IMR-90 (cell line): Measurements from ENCODE around the gene CNNM2. TPM values are rescaled to one million over a fixed set of nuclear protein-coding genes. Genes with fewer than 3 reads are reported as not detected.

ENCODE experiments used
- ATAC-seq: fragments of 200-7000 bp; cut with Tn5 transposase; 2 replicates; pipeline ENCODE4 v1.9.1; 2020; ENCODE audit warnings: low read depth, mild to moderate bottlenecking, moderate library complexity
- BruUV-seq: library from RNA; stranded (reverse); fragments of 400-500 nt; replicated peaks from 2 replicates; lab custom pipeline; 2021; lab: Mats Ljungman, UMichigan
- CTCF ChIA-PET: fragments of 300-600 bp; formaldehyde crosslinking; extraction: SDS; loops from one replicate; lab custom pipeline; 2021; ENCODE audit warnings: antibody characterized with exemption; lab: Yijun Ruan, JAX
- POLR2A ChIA-PET: fragments of 300-600 bp; sonication (Branson Sonifier 250); formaldehyde crosslinking; loops from one replicate; lab custom pipeline; 2022; ENCODE audit warnings: antibody characterized with exemption; ENCODE audit not compliant: unreplicated experiment; lab: Charles Lee
- DNase-seq: peaks from one replicate; pipeline ENCODE4 v3.0.0; 2013
- H2AFZ ChIP-seq: replicated peaks from 2 replicates; pipeline ENCODE3; 2013; ENCODE audit warnings: low read length, mild to moderate bottlenecking; ENCODE audit not compliant: poor library complexity
- H2AK5ac ChIP-seq: 2 replicates; pipeline ENCODE4 v1.6.1; 2013; ENCODE audit warnings: low read depth, low read length, inconsistent platforms
- H2AK9ac ChIP-seq: replicated peaks from 2 replicates; pipeline ENCODE3; 2013; ENCODE audit warnings: mild to moderate bottlenecking, low read depth, low read length, moderate library complexity; ENCODE audit not compliant: poor library complexity
- H2BK120ac ChIP-seq: 2 replicates; pipeline ENCODE4 v1.6.1; 2013; ENCODE audit warnings: low read depth, low read length, inconsistent platforms
- H2BK15ac ChIP-seq: 3 replicates; pipeline ENCODE4 v1.6.1; 2013; ENCODE audit warnings: low read depth, low read length, inconsistent platforms
- H2BK20ac ChIP-seq: 2 replicates; pipeline ENCODE4 v1.6.1; 2013; ENCODE audit warnings: low read depth, mild to moderate bottlenecking, inconsistent platforms, low read length, moderate library complexity
- H2BK5ac ChIP-seq: 2 replicates; pipeline ENCODE4 v1.6.1; 2013; ENCODE audit warnings: mild to moderate bottlenecking, low read depth, low read length, inconsistent platforms; ENCODE audit not compliant: poor library complexity, severe bottlenecking
- H3K14ac ChIP-seq: replicated peaks from 2 replicates; pipeline ENCODE4 v1.6.1; 2013; ENCODE audit warnings: low read depth, low read length, inconsistent platforms
- H3K18ac ChIP-seq: 2 replicates; pipeline ENCODE4 v1.6.1; 2013; ENCODE audit warnings: low read depth, low read length, control low read depth
- H3K23ac ChIP-seq: 2 replicates; pipeline ENCODE4 v1.6.1; 2013; ENCODE audit warnings: low read depth, low read length, inconsistent platforms
- H3K27ac ChIP-seq: 2 replicates; pipeline ENCODE4 v1.5.1; 2013; ENCODE audit warnings: mild to moderate bottlenecking, control low read depth, low read length; ENCODE audit not compliant: insufficient read depth
- H3K27me3 ChIP-seq: 2 replicates; pipeline ENCODE4 v1.6.1; 2013; ENCODE audit warnings: low read length; ENCODE audit not compliant: control insufficient read depth, insufficient read depth
- H3K36me3 ChIP-seq: 2 replicates; pipeline ENCODE4 v1.6.1; 2013; ENCODE audit warnings: low read length, mixed read lengths; ENCODE audit not compliant: control insufficient read depth, insufficient read depth
- H3K4ac ChIP-seq: 2 replicates; pipeline ENCODE4 v1.6.1; 2013; ENCODE audit warnings: low read depth, low read length, inconsistent platforms
- H3K4me1 ChIP-seq: 2 replicates; pipeline ENCODE4 v1.6.1; 2013; ENCODE audit warnings: low read length, mixed read lengths; ENCODE audit not compliant: control insufficient read depth, insufficient read depth
- H3K4me2 ChIP-seq: 2 replicates; pipeline ENCODE4 v1.6.1; 2013; ENCODE audit warnings: low read depth, mild to moderate bottlenecking, control low read depth, low read length, moderate library complexity
- H3K4me3 ChIP-seq: 2 replicates; pipeline ENCODE4 v1.5.1; 2013; ENCODE audit warnings: low read depth, mild to moderate bottlenecking, control low read depth, low read length, moderate library complexity; ENCODE audit not compliant: insufficient read depth
- H3K56ac ChIP-seq: 2 replicates; pipeline ENCODE4 v1.6.1; 2013; ENCODE audit warnings: low read length, inconsistent platforms; ENCODE audit not compliant: insufficient read depth; ENCODE audit errors: extremely low read depth
- H3K79me1 ChIP-seq, 2 experiments: 2 replicates each; pipeline ENCODE4 v1.6.1; 2013; ENCODE audit warnings: low read length in 2 of 2, inconsistent platforms in 1 of 2, low read depth in 1 of 2
- H3K9ac ChIP-seq: 2 replicates; pipeline ENCODE4 v1.6.1; 2013; ENCODE audit warnings: low read depth, low read length, control low read depth
- H3K9me1 ChIP-seq: 2 replicates; pipeline ENCODE4 v1.6.1; 2013; ENCODE audit warnings: low read length, inconsistent platforms; ENCODE audit not compliant: insufficient read depth
- H3K9me3 ChIP-seq: 2 replicates; pipeline ENCODE4 v1.6.1; 2013; ENCODE audit warnings: low read length; ENCODE audit not compliant: control insufficient read depth, insufficient read depth
- H4K20me1 ChIP-seq: 2 replicates; pipeline ENCODE4 v1.6.1; 2013; ENCODE audit warnings: low read length, inconsistent platforms; ENCODE audit not compliant: insufficient read depth
- H4K5ac ChIP-seq: 2 replicates; pipeline ENCODE4 v1.6.1; 2013; ENCODE audit warnings: mild to moderate bottlenecking, low read depth, low read length, control low read depth
- H4K8ac ChIP-seq, 2 experiments: 2 replicates each; pipeline ENCODE4 v1.6.1; 2013; ENCODE audit warnings: low read depth in 2 of 2, low read length in 2 of 2, control low read depth in 1 of 2, inconsistent platforms in 1 of 2
- H4K91ac ChIP-seq: 2 replicates; pipeline ENCODE4 v1.6.1; 2013; ENCODE audit warnings: low read depth, low read length, inconsistent platforms; ENCODE audit not compliant: insufficient read depth
- BHLHE40 ChIP-seq: fragments of 150-350 bp; IDR thresholded peaks from 2 replicates; pipeline ENCODE4 v1.6.1; 2016; ENCODE audit warnings: mild to moderate bottlenecking, low read depth, low read length
- CEBPB ChIP-seq: IDR thresholded peaks from 2 replicates; pipeline ENCODE4 v1.6.1; 2012; ENCODE audit warnings: low read depth, low read length, improper control_type of control experiment
- CHD1 ChIP-seq: IDR thresholded peaks from 2 replicates; pipeline ENCODE4 v1.6.1; 2012; ENCODE audit warnings: low read depth, low read length, improper control_type of control experiment
- MAFK ChIP-seq: IDR thresholded peaks from 2 replicates; pipeline ENCODE4 v1.6.1; 2012; ENCODE audit warnings: low read depth, low read length, improper control_type of control experiment
- MAZ ChIP-seq: IDR thresholded peaks from 2 replicates; pipeline ENCODE4 v1.6.1; 2012; ENCODE audit warnings: low read depth, mild to moderate bottlenecking, low read length, improper control_type of control experiment, moderate library complexity, borderline replicate concordance
- MXI1 ChIP-seq: IDR thresholded peaks from 2 replicates; pipeline ENCODE4 v1.6.1; 2012; ENCODE audit warnings: low read depth, mild to moderate bottlenecking, low read length, moderate library complexity, borderline replicate concordance
- NFE2L2 ChIP-seq: fragments of 150-350 bp; IDR thresholded peaks from 2 replicates; pipeline ENCODE4 v1.6.1; 2016; ENCODE audit warnings: low read depth, mild to moderate bottlenecking, low read length
- POLR2A ChIP-seq: IDR thresholded peaks from 2 replicates; pipeline ENCODE4 v1.6.1; 2012; ENCODE audit warnings: mild to moderate bottlenecking, low read depth, low read length
- RAD21 ChIP-seq: IDR thresholded peaks from 2 replicates; pipeline ENCODE4 v1.6.1; 2012; ENCODE audit warnings: low read length, improper control_type of control experiment
- RCOR1 ChIP-seq: IDR thresholded peaks from 2 replicates; pipeline ENCODE4 v1.6.1; 2012; ENCODE audit warnings: mild to moderate bottlenecking, low read length, improper control_type of control experiment; ENCODE audit not compliant: insufficient replicate concordance
- RFX5 ChIP-seq: IDR thresholded peaks from 2 replicates; pipeline ENCODE4 v1.8.0; 2012; ENCODE audit warnings: low read depth, mild to moderate bottlenecking, low read length, moderate library complexity
- SMC3 ChIP-seq: fragments of 150-350 bp; IDR thresholded peaks from 2 replicates; pipeline ENCODE4 v1.6.1; 2016; ENCODE audit warnings: low read depth, mild to moderate bottlenecking, antibody characterized with exemption, low read length, moderate library complexity
- WGBS, 2 experiments: methylation state at CpG; one replicate each; pipeline versions ENCODE4 v1.1.5 to v1.1.7; 2013; ENCODE audit warnings: missing lambda C conversion rate in 2 of 2; ENCODE audit not compliant: insufficient read length in 1 of 2; ENCODE audit errors: extremely low coverage in 2 of 2; 5-methylcytosine and 5-hydroxymethylcytosine counted together
- dilution Hi-C: fragments of 300-500 bp; cut with HindIII; formaldehyde crosslinking; loops from one replicate; pipeline ENCODE4 v1.14.3; 2018; ENCODE audit warnings: low sequenced_read_pairs; ENCODE audit not compliant: unreplicated experiment
- in situ Hi-C: fragments of 300-500 bp; cut with MboI; formaldehyde crosslinking; loops from 3 replicates; pipeline ENCODE4 v1.14.3; 2019; ENCODE audit warnings: low sequenced_read_pairs, inconsistent platforms, mixed read lengths
- intact Hi-C: fragments of 100-400 bp; cut with micrococcal nuclease; formaldehyde crosslinking; loops from 2 replicates; pipeline ENCODE4 v1.10.0; 2022
- polyA plus RNA-seq, 3 experiments: library from polyadenylated mRNA; depleted of rRNA; stranded (reverse); fragments of >200 nt; gene quantifications; 2 replicates each; pipeline ENCODE4 v1.2.3, GENCODE V29; 2012; ENCODE audit warnings: low replicate concordance in 1 of 3
- total RNA-seq: library from RNA; depleted of rRNA; stranded (reverse); fragments of >200 nt; gene quantifications from 2 replicates; pipeline ENCODE4 v1.2.3, GENCODE V29; 2012
- TF ChIP-seq, protein P1 (sequence below): fragments of 150-350 bp; IDR thresholded peaks from 2 replicates; pipeline ENCODE4 v1.6.1; 2017; ENCODE audit warnings: mild to moderate bottlenecking, antibody characterized with exemption, low read length, low read depth
- TF ChIP-seq, protein P2 (sequence below): fragments of 150-350 bp; IDR thresholded peaks from 2 replicates; pipeline ENCODE4 v1.6.1; 2016; ENCODE audit warnings: low read depth, mild to moderate bottlenecking, low read length, moderate library complexity, borderline replicate concordance
- TF ChIP-seq, protein P3 (sequence below): conservative IDR thresholded peaks from 2 replicates; pipeline ENCODE4 v1.5.1; 2012; ENCODE audit warnings: mild to moderate bottlenecking, low read depth, low read length, improper control_type of control experiment

CNNM2 gene
- total and polyA plus RNA-seq, 2 of the 4 experiments (the other 2 are of a cell fraction) = 4.7 to 5.6 TPM

DNA sequence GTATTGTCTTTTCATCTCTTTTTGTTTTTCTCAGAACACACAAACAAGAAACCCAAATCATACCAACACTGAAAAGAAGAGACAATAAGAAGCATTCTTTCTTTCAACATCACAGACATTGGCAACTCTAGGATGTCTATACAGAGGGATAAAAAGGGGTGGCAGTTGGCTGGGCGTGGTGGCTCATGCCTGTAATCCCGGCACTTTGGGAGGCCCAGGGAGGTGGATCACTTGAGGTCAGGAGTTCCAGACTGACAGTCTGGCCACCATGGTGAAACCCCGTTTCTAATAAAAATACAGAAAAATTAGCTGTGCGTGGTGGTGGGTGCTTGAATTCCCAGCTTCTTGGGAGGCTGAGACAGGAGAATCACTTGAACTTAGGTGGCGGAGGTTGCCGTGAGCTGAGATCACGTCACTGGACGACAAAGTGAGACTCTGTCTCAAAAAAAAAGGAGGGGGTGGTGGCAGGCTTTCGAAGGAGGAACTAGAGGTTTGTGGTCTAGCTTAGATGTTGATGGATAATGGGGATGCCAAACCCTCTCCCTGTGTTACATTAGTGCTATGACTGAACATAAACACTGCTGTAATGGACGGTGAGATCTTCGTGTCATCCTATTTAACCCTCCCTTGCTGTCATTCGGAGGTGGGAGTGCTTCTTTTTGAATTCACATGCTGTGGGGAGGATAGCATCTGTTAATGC is 9.4 kb downstream of the CNNM2 start:
- H2BK20ac ChIP-seq = no peak overlapping the region
- peaks cover 9% of the 10 kb centered on the region for H3K36me3 ChIP-seq
- no peak overlapping the region for H4K8ac ChIP-seq
- H3K9me3 ChIP-seq = peaks cover 3% of the 10 kb centered on the region
- CTCF ChIA-PET = interaction anchor here (0.6 to 1.4 kb wide), 2 partner anchors 127 to 159 kb away, joined by 3 to 4 read pairs; no protein-coding TSS in a partner anchor
- WGBS, 2 experiments = 96% methylated on average over 4 of the region's 12 CpGs; no CpG with 5 or more reads in 1 of the 2 experiments
- H3K27me3 ChIP-seq = no peaks in the 10 kb centered on the region
- peak overlapping the region; percentile 46; the same call in 1 of the 2 replicates for H3K23ac ChIP-seq
- H2AFZ ChIP-seq = no peak overlapping the region
- no peak overlapping the region for H2BK15ac ChIP-seq
- in situ Hi-C loops = no loop called here
- no peak overlapping the region for H2AK9ac ChIP-seq
- peaks cover 6% of the 10 kb centered on the region; the same call in 1 of the 2 replicates for H3K4me1 ChIP-seq
- intact Hi-C loops = no loop called here
- H3K27ac ChIP-seq = no peak overlapping the region
- H3K4me3 ChIP-seq = no peak overlapping the region
- H3K18ac ChIP-seq = no peak overlapping the region
- H2AK5ac ChIP-seq = no peak overlapping the region
- no peak overlapping the region for H3K14ac ChIP-seq
- no peak for DNase-seq
- H3K4ac ChIP-seq = no peak overlapping the region
- H3K9ac ChIP-seq = no peak overlapping the region
- POLR2A ChIA-PET = interaction anchor here (0.6 kb wide), 1 partner anchor 17 kb away, joined by 3 read pairs; no protein-coding TSS in a partner anchor
- peaks cover 6% of the 10 kb centered on the region for H3K9me1 ChIP-seq
- no peak overlapping the region for H3K56ac ChIP-seq
- dilution Hi-C loops = no loop called here
- no peak overlapping the region for H2BK120ac ChIP-seq
- no peak overlapping the region for H3K4me2 ChIP-seq
- no peak for ATAC-seq
- H4K91ac ChIP-seq = no peak overlapping the region
- H4K5ac ChIP-seq = no peak overlapping the region
- peaks cover 20% of the 10 kb centered on the region; the same call in 1 of the 2 replicates for H4K20me1 ChIP-seq
- peaks cover 9 to 70% of the 10 kb centered on the region in 2 experiments for H3K79me1 ChIP-seq
- no peak overlapping the region for H2BK5ac ChIP-seq
- BruUV-seq = no TSS peak
- TF ChIP-seq POLR2A (no peak), BHLHE40 (no peak), MXI1 (no peak), NFE2L2 (no peak), RAD21 (no peak), MAZ (no peak), SMC3 (no peak), RFX5 (no peak), CEBPB (no peak), CHD1 (no peak), RCOR1 (no peak), MAFK (no peak)
- TF ChIP-seq, protein P1, sequence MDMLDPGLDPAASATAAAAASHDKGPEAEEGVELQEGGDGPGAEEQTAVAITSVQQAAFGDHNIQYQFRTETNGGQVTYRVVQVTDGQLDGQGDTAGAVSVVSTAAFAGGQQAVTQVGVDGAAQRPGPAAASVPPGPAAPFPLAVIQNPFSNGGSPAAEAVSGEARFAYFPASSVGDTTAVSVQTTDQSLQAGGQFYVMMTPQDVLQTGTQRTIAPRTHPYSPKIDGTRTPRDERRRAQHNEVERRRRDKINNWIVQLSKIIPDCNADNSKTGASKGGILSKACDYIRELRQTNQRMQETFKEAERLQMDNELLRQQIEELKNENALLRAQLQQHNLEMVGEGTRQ = no peak
- TF ChIP-seq, protein P2, sequence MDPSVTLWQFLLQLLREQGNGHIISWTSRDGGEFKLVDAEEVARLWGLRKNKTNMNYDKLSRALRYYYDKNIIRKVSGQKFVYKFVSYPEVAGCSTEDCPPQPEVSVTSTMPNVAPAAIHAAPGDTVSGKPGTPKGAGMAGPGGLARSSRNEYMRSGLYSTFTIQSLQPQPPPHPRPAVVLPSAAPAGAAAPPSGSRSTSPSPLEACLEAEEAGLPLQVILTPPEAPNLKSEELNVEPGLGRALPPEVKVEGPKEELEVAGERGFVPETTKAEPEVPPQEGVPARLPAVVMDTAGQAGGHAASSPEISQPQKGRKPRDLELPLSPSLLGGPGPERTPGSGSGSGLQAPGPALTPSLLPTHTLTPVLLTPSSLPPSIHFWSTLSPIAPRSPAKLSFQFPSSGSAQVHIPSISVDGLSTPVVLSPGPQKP = no peak
- TF ChIP-seq, protein P3, sequence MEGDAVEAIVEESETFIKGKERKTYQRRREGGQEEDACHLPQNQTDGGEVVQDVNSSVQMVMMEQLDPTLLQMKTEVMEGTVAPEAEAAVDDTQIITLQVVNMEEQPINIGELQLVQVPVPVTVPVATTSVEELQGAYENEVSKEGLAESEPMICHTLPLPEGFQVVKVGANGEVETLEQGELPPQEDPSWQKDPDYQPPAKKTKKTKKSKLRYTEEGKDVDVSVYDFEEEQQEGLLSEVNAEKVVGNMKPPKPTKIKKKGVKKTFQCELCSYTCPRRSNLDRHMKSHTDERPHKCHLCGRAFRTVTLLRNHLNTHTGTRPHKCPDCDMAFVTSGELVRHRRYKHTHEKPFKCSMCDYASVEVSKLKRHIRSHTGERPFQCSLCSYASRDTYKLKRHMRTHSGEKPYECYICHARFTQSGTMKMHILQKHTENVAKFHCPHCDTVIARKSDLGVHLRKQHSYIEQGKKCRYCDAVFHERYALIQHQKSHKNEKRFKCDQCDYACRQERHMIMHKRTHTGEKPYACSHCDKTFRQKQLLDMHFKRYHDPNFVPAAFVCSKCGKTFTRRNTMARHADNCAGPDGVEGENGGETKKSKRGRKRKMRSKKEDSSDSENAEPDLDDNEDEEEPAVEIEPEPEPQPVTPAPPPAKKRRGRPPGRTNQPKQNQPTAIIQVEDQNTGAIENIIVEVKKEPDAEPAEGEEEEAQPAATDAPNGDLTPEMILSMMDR = no peak
